Epithelial cell of proximal tubule (primary cell): ENCODE data around the gene NIPAL1. TPM values are rescaled to one million over a fixed set of nuclear protein-coding genes. Genes with fewer than 3 reads are reported as not detected.

Experiments used
- DNase-seq: peaks from one replicate; pipeline ENCODE4 v3.0.0-alpha.2; 2011; ENCODE audit warnings: low read depth
- H3K4me3 ChIP-seq: 2 replicates; pipeline ENCODE4 v1.5.1; 2011; ENCODE audit warnings: low read depth, mild to moderate bottlenecking, low read length
- total RNA-seq: library from RNA; depleted of rRNA; stranded (reverse); fragments of >200 nt; gene quantifications from 2 replicates; pipeline ENCODE4 v1.2.3, GENCODE V29; 2015
- TF ChIP-seq, protein P1 (sequence below): conservative IDR thresholded peaks from 2 replicates; pipeline ENCODE4 v1.5.1; 2012; ENCODE audit warnings: low read depth, mild to moderate bottlenecking, low read length

NIPAL1 gene
- total RNA-seq, 1 donor from 2014 or later = 3.9 TPM

DNA sequence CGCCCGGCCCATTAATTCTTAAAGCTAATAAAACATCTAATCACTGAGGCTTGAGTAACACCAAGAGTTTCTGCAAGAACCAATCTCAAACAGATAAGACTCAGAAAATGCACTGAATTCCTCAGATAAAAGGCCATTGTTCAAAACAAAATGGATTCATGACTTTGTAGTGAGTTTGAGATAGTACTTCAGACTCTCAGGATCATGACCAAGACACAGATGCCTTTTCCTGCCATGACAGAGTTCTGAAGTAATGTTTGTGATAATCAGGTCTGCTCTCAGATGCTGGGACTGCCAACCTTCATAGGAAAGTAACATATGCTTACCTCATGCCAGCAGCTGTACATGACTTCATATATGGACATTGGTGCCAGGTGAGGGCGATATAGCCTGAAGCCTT, 54.6 kb downstream of the NIPAL1 start:
- no peak overlapping the region for H3K4me3 ChIP-seq
- TF ChIP-seq, protein P1, sequence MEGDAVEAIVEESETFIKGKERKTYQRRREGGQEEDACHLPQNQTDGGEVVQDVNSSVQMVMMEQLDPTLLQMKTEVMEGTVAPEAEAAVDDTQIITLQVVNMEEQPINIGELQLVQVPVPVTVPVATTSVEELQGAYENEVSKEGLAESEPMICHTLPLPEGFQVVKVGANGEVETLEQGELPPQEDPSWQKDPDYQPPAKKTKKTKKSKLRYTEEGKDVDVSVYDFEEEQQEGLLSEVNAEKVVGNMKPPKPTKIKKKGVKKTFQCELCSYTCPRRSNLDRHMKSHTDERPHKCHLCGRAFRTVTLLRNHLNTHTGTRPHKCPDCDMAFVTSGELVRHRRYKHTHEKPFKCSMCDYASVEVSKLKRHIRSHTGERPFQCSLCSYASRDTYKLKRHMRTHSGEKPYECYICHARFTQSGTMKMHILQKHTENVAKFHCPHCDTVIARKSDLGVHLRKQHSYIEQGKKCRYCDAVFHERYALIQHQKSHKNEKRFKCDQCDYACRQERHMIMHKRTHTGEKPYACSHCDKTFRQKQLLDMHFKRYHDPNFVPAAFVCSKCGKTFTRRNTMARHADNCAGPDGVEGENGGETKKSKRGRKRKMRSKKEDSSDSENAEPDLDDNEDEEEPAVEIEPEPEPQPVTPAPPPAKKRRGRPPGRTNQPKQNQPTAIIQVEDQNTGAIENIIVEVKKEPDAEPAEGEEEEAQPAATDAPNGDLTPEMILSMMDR = no peak
- no peak for DNase-seq

DNA sequence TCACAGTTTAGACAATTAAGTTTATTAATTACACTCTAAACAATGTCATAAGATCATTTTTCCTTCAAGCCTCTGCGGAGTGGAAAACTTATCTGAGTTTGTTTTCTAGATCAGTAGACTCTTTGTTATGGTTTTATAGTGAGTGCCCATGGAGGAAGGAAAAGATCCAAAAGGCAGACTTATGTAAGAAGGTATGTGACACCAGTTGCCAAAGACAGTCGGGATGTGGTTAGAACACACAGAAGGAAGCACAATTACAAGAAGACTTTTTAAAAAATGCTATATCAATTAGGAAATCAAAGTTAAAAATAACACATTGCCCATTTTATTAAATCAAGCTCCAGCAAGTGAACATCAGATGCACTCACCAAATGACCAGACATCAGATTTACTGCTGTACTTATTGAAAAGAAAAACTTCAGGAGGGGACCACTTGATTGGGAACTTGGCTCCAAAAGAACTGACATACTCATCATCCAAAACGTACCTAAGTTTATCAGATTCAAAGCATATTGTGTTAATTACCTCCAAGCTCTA, 57.1 kb downstream of the NIPAL1 start:
- no peak overlapping the region for H3K4me3 ChIP-seq
- TF ChIP-seq, protein P1 = no peak
- no peak for DNase-seq

DNA sequence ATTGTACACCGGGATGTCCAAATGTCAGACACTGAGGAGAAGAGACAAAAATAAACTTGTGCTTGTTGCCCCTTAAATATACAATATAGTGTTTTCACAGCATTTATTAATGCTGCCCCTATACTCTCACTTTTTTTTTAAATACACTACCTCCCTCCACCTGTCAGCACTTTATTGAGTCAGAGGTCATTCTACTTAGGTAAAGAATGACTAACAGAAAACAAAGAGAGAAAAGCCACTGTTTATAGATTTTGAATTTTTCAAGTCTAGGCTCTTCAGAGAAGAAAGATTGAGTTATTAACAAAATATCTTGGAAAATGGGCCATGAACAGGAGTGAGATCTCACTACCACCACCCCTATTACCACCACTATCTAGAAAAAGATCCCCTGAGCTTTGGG, 58.1 kb downstream of the NIPAL1 start:
- no peak overlapping the region for H3K4me3 ChIP-seq
- TF ChIP-seq, protein P1 = no peak
- no peak for DNase-seq

DNA sequence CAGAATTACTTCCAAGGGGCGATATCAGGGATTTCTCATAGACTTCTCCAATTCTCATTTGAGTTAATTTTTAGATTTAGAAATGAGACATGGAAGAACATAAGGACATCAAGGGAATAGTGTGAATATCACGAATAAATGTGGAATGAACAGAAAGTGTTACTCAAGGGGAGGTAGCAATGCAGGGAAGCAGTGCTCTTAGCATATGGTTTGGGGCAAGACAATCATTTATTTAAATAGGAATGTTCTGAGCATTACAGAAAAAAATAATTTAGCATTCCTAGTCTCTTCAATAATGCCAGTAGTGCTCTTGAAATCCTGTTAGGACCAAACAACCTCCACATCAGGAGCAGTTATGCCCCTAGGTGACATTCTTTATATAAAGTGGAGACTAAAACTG, 61.9 kb downstream of the NIPAL1 start:
- DNase-seq = no peak
- TF ChIP-seq, protein P1 = no peak
- H3K4me3 ChIP-seq = no peak overlapping the region

DNA sequence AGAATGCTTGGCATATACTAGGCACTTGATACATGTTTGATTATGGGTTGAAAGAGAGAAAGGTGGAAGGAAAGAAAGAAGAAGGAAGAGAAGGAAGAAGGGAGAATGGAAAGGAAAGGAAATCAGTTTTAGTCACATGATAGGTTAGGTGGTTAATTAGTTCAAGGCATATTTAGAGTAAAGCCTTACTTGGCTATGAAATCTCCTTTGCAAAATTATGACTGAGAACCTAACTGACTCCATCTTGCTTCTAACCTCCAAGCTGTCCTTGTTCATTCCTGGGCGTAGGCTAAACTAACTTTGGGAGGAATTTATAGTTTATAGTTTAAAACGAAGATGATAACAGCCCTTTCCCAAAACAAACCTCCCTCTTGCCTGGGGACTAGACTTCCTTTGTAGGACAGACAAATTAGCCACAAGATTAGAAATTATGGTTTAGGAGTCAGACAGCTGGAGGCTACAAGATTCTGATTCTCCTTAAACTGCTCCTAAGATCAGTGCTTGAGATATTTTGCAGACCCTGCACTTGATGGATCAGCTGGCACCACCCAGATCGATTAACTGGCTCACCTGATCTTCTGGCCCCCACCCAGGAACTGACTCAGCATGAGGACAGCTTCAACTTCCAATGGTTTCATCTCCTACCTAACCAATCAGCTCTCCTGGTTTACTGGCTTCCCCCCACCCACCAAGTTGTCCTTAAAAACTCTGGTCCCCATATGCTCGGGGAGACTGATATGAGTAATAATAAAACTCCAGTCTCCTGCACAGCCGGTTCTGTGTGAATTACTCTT, 62.5 kb downstream of the NIPAL1 start:
- TF ChIP-seq, protein P1 = no peak
- DNase-seq = no peak

DNA sequence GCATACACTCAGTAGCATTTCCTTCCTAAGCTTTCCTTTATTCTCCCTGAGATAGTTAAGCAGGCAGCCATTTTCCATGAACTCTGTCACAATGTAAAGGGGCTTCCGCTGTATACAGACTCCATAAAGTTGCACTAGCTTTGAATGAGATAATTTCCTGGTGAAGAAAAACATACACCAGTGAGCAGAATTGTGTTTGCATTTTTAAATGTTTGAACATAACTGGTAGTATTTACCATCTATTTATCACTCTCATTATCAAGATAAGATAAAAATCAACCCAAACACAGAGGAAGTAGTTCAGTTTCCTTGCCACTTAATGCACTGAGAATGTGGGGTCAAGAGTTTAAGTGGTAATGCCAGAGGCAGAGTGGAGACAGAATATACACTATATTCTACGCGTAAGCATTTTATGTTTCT, 63.4 kb downstream of the NIPAL1 start:
- TF ChIP-seq, protein P1 = no peak
- no peak overlapping the region for H3K4me3 ChIP-seq
- no peak for DNase-seq

More for the DNA sequence above, 62.5 kb downstream of the NIPAL1 start:
- H3K4me3 ChIP-seq = no peak overlapping the region

DNA sequence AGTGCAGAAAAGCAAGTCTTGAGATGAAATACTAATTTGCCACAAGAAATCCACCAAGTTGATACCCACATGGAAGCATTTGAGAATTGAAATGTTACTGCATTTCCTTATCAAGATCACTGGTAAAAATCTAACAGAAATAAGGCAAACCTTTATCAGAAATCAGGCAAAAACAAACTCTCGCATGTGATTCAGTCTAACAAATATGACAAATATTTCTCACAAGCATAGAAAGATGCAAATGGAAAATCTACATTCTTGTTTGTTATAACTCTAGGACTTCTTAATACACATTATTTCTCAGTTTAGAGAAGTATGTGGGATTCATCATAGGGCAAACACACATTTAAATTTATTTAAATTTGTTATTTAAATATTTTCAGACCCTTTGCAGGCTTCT, 64.6 kb downstream of the NIPAL1 start:
- TF ChIP-seq, protein P1 = no peak
- H3K4me3 ChIP-seq = no peak overlapping the region
- DNase-seq = no peak
